Activated CD4-positive, alpha-beta T cell treated with anti-CD3 and anti-CD28 coated beads, Interleukin-2, amount 50 U/mL, for 24 hours (primary cell): ENCODE data around the gene GNAL.

ENCODE experiments used
- DNase-seq, 2 donors: peaks; one replicate each; pipeline ENCODE4 v3.0.0-alpha.2; 2020; ENCODE audit warnings: low read depth in 1 of 2, low spot score in 1 of 2

GNAL gene

DNA sequence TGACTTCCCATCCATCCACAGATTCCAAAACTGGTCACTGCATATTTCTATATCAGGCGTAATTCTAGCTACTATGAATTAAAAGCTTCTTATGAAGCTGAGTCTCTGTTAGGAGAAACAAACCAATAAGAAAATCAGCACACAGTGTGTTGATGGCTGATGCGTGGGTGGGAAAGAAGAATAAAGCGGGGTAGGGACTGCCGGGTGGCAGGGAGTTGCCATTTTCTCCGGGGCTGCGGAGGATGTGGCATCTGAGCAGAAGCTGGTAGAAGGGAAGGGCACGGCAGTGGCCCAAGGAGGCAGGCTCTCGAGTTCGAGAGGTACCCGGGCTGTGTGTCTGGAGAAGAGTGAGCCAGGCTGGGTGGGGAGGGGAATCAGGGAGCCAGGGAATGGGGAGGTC, 113.5 kb downstream of the GNAL start:
- DNase-seq: no peak

DNA sequence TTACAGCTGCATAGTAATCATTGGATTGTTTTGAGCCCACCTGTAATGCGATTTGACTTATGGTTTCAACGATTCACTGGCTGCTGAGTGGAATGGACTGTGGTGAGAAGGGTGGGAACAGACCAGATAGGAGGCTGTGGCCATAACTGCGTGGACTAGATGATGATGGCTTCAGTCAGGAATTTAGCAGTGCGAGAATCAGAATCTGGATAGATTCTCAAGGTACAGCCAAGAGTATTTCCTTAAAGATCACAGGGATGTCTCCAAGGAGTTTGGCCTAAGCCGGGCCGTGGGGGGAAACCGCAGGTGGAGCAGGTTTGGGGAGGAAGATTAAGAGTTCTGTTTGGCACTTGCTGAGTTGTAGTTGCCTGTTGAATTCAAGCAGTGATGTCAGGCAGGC, 118.2 kb downstream of the GNAL start:
- no peak for DNase-seq

DNA sequence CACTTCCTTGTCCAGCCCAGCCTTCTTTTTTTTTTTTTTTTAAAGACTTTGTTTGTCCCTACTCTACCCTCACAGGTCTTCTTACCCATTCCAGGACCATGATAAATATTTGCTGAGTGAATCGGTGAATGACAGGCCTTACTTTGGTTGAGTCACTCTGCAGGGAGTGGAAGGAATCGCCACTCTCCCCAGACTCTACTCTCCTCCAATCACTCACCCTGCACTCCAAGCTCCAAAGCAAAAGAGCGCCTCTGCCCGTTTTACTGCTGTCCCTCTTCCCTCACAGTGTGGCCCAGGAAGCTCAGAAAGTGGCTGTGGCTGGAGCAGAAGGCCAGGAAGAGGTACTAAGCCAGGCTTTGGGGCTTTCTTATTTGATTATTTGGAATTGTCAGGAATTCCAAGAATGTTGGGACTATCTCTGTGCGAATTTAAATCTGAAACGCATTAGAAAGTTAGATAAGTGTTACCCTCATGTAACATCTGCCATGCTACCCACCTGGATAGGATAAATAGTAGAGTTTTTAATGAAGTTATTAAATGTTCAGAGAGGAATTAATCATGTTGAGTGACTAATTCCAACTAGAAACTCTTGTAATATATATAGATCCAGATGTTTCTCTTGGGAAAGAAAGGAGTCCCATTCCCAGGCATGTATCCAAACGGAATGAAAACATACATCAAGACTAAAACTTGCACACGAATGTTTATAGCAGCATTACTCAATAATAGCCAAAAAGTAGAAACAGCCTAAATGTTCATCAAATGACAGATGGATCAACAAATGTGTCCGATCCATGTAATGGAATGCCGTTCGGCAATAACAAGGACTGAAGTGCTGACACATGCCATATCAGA, 119.2 kb downstream of the GNAL start:
- no peak for DNase-seq

DNA sequence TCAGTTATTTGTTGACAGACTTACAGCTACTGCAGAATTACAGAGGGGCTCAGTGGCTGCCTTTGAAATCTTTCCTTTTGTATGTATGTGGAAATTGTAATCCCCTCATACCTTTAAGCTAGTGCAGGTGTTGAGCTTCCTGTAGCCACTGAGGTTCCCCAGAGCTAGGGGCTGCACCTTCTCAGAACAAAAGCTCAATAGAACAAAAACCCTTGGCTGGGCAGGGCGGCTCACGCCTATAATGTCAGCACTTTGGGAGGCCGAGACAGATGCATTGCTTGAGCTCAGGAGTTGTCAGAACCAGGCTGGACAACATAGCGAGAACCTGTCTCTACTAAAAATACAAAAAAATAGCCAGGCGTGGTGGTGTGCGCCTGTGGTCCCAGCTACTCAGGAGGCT, 120.8 kb downstream of the GNAL start:
- no peak for DNase-seq

DNA sequence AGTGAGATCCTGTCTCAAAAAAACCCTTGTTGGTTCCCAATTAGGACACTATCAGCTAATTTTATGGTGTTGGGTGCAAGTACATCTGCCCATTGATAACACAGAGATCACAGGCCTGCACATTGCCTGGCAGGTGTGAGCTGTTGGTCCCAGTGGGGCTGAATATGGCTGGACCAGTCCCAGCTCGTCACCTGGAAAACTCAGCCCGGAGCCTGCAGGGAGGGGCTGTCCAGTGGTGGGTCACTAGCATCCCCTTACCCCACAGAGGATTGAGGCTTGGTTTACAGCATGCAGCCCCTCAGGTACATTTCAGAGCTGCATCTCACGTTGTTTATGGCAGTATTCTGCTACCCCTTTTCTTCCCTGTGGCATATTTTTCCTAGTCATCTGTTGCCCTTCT, 121.3 kb downstream of the GNAL start:
- no peak for DNase-seq

DNA sequence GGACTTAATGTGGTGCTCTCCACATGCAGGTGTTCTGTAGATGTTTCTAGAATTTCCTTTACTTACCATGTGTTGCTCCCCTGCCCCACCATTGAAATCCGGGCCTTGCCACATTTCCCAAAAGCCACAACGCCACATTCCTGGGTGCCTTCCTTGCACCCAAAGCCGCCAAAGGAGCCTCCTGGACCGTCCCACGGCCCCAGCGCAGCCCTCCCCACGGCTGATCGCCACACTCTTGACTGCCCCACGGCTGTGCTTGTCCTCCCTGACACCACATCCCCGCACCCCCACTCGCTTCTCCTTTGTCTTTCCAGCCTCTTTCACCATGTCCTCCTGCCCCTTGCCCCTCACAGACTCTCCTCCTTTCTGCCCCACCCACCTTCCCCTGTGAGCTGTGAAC, 121.9 kb downstream of the GNAL start:
- DNase-seq: no peak

DNA sequence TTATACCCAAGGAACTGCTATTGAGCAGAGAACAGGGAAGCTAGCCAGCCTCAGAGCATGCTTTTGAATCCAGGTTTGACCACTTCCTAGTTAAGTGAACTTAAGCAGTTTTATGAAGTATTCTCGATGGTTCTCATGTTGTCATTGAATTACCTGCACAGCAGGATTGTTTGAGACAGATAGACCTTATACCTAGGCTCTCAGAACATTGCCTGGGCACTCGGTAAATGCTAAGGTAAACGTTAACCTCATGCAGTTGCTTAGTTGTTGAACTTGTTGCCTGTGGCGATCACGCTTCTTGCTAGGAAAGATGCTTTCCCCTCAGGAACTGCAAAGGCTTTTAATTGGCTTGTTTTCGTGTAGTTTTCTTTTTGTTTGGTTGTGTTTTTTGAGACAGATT, 128.2 kb downstream of the GNAL start:
- no peak for DNase-seq

DNA sequence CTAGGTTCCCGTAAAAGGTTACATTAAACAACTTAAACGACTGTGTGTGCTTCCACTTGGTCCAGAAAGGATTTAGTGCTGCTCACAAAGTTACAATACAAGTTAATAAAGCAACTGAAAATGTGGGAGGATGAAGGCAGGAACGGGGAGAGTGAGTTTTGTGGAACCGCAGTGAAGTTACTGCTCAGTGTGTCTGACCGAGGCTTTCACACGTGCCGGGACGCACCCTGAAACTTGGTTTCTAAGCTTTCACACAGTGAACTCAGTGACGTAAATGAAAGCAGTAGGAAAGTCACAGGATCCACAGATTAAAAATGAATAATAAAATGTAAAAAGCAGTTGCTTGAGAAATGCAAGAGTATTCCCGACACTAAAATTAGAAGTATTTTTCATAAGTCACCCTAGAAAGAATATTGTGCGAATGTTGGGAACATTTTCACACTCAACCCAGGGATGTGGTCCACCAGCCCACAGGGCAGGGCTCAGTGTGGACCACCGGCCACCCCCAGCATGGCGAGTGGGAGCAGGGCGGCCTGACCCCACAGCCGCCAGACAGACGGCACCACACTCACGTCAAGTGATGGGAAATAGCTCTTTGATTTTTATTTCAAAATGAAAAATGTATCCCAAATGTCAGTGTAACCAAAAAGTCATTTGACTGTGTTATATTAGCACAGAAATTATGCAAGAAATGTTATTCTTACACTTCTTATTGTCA, 129.6 kb downstream of the GNAL start:
- no peak for DNase-seq

DNA sequence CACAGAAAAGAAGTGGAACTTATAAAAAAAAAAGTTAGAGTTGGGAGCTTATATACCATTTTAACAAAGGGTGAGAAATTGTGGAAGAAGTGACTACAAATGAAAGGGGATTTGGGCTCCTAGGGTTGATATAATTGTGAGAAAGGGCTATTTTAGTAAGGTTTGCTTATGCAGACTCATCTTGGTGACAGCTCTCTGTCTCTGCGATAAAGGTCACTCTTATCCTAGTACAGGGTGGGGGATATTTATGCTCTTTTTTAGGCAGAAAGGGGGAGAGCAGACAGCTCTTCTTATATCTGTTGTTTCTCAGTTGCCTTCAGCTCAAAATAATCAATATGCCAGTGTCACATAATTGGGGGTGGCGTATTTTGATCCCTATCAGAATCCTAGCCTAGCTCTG, 130.9 kb downstream of the GNAL start:
- no peak for DNase-seq

DNA sequence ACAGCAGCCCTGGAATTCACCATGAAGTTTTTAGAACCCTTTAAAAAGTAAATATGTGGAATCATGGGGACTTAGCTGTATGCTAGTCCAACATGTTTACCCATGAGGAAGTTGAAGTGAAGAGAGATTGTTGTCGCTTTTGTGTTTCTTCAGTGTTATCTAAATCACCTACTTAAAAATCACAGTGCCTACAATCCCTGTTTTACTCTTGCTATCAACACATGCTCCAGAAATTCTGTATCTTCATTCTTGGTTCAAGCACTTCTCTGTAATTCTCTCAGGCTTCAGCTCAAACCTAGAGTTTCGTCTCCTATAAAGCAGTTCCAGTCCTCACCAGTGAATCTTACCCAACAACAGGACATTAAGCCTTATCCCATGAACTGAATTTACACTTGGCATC, 131.6 kb downstream of the GNAL start:
- no peak for DNase-seq

DNA sequence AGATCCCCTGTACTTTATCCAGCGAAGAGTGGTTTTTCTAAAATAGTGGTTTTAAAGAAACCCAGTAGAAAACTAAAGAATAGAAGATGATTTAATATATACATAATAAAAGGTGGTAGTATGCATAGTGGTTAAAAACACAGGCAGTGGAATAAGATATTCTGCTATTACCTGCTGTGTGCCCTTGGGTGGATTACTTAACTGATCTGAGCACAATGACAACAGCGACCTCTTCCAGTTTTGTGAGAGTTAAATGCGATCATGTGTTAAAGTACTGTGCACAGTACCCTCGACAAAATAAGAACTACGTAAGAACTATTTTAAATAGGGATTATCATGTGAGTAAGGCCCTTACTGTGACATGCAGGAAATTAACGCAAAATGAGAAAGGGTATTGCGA, 132.1 kb downstream of the GNAL start:
- no peak for DNase-seq

DNA sequence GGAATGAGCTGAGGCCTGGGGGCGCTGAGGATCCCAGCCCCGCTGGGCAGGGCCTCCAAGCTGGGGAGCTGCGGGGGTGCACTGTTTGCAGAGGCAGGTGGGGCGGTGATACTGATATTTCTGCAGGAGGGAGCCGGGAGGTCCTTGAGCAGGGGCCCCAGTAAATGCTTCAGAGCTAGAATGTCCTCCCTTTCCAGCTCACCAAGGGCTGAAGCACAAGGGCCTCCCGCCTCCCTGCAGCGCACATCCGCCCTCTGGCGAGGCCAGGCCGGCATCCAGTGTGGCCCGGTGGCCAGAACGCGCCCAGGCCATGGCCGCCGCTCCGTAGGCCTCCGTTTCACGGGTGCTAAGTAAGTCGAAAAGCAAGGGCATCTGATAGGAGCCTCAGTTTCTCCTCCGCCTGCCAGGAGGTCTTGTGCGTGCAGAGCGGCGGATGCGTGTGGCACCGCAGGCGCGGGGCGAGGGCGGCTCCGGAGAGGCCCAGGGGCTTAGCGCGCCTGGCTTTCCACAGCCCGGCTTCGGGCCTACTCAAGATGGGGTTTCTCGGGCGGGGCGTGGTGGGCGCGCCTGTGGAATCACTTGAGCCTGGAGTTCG, 132.7 kb downstream of the GNAL start:
- DNase-seq: no peak

DNA sequence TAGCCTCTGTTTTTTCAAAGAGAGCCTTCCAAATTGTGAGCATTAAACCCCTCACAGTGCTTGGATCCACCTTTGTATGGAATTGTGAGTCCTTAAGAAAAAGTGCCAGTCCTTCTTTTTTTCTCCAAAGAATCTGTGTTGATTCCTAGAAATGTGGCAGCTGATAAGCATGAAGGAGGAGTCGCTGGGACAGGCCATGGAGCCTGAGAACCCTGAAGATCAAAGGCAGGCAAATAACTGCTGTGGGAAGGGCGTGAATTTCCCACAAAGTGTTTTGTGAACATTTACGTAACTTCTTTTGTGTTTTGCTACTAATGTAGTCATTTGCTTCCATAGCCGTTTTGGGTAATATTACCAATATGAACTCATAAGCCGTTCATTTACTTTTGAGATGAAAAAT, 134.5 kb downstream of the GNAL start:
- no peak for DNase-seq

DNA sequence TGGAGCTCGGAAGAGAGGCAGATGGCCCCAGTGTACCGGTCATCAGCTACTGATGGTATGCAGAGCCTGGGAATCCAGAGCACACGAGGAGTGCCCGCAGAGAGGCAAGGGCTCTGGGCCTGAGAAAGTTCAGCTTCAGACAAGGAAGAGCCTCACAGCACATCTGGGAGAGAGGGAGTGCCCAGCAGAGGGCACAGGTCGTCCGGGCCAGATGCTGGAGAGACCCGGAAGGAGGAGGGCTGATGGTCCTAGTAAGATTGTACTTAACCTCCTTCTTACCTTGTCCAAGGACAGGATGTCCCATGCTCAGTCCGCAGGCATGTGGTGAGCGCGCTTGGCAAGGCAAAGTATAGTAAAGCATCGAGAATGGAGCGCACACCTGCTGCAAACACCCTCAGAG, 137.8 kb downstream of the GNAL start:
- no peak for DNase-seq

DNA sequence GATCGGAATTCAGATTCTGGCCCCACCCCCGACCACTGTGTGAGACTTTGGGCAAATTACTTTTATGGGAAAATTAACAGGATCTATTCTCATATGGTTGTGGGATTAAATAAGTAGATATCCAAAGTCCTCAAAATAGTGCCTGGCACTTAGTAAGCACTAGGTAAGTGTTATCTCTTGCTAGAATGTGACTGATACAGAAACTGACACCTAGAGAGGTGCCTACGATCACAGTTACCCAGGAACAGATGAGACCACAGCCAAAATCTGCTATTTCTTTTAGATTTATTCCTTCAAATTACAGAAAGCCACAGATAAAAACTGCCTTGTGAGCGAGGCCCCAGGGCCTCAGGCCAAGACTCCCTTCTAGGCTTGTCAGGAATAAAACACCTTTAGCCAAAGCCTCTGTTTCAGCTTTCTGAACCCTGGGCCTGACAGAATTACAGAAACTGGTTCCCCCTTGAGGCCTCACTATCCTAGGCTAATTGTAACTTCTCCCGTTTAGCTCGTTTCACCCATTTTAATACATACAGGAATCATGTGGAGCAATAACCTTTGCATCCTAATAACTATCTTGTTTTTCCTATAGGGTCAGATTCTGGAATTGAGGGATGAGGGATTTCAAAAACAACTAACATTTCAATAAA, 139.8 kb downstream of the GNAL start:
- no peak for DNase-seq

DNA sequence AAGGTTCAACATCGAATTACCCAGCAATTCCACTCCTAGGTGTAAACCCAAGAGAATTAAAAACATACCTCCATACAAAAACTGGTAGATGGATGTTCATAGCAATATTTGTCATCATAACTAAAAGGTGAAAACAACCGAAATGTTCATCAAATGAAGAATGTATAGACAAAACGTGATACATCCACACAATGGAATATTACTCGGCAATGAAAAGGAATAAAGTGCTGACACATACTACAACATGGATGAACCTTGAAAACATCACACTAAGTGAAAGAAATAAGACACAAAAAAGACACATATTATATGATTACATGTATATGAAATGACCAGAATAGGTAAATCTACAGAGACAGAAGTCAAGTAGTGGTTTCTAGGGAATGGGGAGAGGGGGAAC, 141.5 kb downstream of the GNAL start:
- no peak for DNase-seq

DNA sequence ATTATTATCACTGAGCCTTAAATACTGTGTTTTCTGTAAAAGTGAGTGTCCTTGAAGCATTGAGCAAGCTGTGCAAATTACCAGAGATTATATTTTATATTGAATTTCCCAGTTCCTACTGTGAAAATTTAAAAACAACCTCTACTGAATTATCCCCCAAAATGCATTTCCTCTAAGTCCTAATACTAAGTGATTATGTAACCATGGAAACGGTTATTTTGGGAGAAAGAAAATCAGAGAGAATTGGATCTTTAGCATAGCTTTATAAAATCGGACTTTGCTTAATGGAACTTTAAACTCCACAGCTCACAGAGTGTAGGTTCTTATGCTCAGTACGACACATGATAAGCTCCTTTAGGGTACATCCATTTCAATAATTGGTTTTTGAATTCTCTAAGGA, 142.9 kb downstream of the GNAL start:
- no peak for DNase-seq

DNA sequence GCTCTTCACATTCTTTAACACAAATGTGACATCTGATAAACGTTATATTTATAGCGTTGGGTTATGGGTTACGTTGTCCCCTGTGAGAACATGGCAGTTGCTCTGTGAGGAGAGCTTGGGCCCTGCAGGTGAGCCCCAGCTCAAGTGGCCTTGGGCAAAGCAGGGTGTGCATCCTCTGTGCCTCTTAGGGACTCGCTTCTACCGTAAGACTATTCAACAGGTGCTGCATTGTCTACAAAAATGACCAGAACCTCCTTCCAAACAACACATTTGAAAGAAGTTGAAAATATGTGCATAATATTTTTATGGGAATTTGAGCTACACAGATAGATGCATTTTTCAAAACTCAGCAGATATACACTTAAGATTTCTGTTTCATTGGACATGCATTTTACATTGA, 145.7 kb downstream of the GNAL start:
- no peak for DNase-seq

DNA sequence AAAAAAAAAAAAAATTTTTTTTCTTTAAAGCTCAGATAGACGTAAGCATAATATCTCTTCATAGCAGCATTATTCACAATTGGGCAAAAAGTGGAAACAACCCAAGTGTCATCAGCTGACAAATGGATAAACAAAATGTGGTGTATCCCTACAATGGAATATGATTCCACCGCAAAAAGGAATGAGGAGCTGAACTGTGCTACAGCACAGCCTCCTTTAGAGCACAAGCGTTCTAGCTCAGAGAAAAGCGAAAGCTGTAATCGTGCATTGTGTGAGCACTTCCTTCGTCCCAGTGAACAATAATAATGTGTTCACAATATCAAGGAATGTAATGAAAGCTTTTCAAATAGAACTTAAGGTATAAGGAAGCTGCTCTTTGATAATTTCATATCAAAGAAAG, 150.5 kb downstream of the GNAL start:
- no peak for DNase-seq

DNA sequence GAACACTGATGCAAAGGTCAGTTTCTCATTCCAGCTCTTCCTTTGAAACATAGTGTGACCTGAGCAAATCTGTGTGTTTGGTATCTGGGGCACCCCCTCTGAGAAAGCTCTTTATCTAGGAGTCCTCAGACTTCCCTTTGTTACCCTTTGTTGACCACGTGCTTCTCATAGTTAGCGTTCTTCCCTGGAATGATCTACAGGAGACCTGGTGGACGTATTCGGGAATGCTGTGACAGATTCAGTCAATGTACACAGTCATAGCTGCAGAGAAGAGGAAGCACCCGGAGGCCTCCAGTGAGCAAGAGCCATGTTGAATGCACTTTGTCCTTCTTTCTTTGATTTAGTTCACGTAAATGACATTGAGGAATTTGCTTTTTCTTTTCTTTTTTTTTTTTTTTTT, 151.4 kb downstream of the GNAL start:
- DNase-seq: no peak

DNA sequence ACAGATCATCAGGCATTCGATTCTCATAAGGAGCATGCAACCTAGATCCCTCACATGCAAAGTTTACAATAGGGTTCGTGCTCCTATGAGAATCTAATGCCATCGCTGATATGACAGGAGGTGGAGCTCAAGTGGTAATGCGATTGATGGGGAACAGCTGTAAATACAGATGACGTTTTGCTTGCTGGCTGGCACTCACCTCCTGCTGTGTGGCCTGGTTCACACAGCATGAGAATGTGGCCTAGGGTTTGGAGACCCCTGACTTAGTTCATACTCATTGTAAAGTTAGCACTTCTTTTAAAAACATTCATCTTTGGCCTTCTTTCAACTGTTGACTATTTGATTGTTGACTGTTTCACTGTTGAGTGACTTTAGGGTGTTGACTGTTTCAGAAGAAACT, 153.5 kb downstream of the GNAL start:
- DNase-seq: no peak

DNA sequence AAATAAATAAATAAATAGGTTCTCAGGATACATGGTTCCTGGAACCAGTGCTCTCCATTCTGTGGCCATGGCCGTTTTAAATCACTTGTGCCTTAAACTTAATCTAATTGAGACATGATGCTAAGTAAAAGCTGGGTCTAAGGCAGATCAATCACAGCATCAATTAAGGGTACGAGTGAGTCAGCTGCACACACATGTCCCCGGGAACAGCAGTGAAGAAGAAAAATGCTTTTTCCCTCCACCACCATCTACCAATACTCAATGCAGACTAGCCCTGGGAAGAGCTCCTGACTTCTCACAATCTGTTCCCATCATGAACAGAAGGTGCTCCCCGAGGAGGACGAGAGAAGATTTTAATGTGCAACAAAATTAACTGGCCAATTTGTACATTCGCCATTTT, 155.4 kb downstream of the GNAL start:
- no peak for DNase-seq
